ENCODE measurements around the gene GRHL1. TPM values are rescaled to one million over a fixed set of nuclear protein-coding genes. Genes with fewer than 3 reads are reported as not detected.

Gene GRHL1
- total and polyA plus RNA-seq, 2 donors (not counting 3 experiments of a cell fraction or from before 2014, with no cell fraction given), result 0.37 to 1.1 TPM

DNA sequence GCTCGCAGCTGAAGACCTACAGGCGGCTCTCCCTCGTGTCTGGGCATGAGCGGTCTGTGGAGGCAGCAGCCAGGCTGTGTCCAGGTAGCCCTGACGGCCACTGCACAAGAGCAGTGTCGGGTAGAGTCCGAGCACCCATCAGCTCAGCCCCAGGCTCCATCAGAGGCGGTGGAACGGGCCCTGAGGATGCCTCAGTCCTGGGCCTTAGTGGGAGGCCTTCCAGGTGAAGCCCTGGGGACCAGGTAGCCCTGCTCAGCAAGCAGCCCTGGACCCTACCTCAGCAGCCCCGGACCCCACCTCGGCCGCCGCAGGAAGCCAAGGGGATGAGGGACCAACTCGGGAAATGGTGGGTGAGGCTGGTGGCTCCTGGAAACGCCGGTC, 70.5 kb downstream of the GRHL1 start:
- no TSS peak for BruUV-seq (replicated peaks)
- dilution Hi-C loops (cut with MboI; ENCODE audit: extremely low pct_ligation_motif_present, low sequenced_read_pairs), result no loop called here
- no peaks in the 10 kb centered on the region for H3K79me2 ChIP-seq (ENCODE audit: control insufficient read depth, insufficient read depth, low read length)
- FAIRE-seq (no peak), DNase-seq (ENCODE audit: low read depth, low spot score) (no peak)
- H3K36me3 ChIP-seq (ENCODE audit: control insufficient read depth in 2 of 2, extremely low read depth in 1 of 2, insufficient read depth in 2 of 2, low read length in 2 of 2), result no peaks in the 10 kb centered on the region
- no peaks in the 10 kb centered on the region for H3K9me3 ChIP-seq (replicated peaks; ENCODE audit: control insufficient read depth, insufficient read depth, low read length)
- H3K27me3 ChIP-seq (ENCODE audit: control insufficient read depth in 2 of 2, insufficient read depth in 2 of 2, low read length in 2 of 2), result peaks cover 0 to 2% of the 10 kb centered on the region in 2 experiments
- TF ChIP-seq POLR2AphosphoS5 (IDR thresholded peaks at IDR 0.05; ENCODE audit: insufficient read depth, low read depth, low read length) (no peak), POLR2A (IDR thresholded peaks at IDR 0.05; ENCODE audit: low read depth, low read length) (no peak), GATA2 (IDR thresholded peaks at IDR 0.05; ENCODE audit: insufficient read depth, insufficient read length, low read depth, low read length) (no peak), JUN (IDR thresholded peaks at IDR 0.05; ENCODE audit: borderline replicate concordance, insufficient read depth, insufficient read length, low read depth) (no peak), FOS (IDR thresholded peaks at IDR 0.05; ENCODE audit: borderline replicate concordance, insufficient read depth, low read length) (no peak), CTCF (IDR thresholded peaks at IDR 0.05; ENCODE audit: extremely low read depth in 1 of 2, insufficient read depth in 1 of 2, low read depth in 1 of 2, low read length in 2 of 2) (no peak), EZH2 (IDR thresholded peaks at IDR 0.05; ENCODE audit: borderline replicate concordance, low read depth, low read length, severe bottlenecking) (no peak), MYC (IDR thresholded peaks at IDR 0.05; ENCODE audit: low read depth, low read length) (no peak)
- TF ChIP-seq, protein P1, sequence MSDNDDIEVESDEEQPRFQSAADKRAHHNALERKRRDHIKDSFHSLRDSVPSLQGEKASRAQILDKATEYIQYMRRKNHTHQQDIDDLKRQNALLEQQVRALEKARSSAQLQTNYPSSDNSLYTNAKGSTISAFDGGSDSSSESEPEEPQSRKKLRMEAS (IDR thresholded peaks at IDR 0.05; ENCODE audit: insufficient read depth, insufficient read length), result no peak
- no peak overlapping the region for H3K27ac ChIP-seq (ENCODE audit: insufficient read depth, low read depth, low read length)
- ChIA-PET CTCF (interaction anchor here (1.1 to 16.1 kb wide), 4 partner anchors 14 to 223 kb away, joined by 3 to 151 read pairs (median 4); no protein-coding TSS in a partner anchor), POLR2A (interaction anchor here (0.6 kb wide), 1 partner anchor 160 kb away, joined by 3 read pairs; no protein-coding TSS in a partner anchor)
- H3K4me3 ChIP-seq (replicated peaks in 1 of 3; ENCODE audit: insufficient read depth in 1 of 3, low read depth in 1 of 3, low read length in 3 of 3), result no peak overlapping the region
- H3K9ac ChIP-seq (replicated peaks; ENCODE audit: extremely low read depth, insufficient read depth, low read length), result no peak overlapping the region
- H3K4me1 ChIP-seq (ENCODE audit: control insufficient read depth, extremely low read depth, insufficient read depth, low read length), result no peaks in the 10 kb centered on the region
- H3K9me1 ChIP-seq (replicated peaks; ENCODE audit: control insufficient read depth, extremely low read depth, insufficient read depth, low read length), result no peaks in the 10 kb centered on the region
- H4K20me1 ChIP-seq (replicated peaks; ENCODE audit: control insufficient read depth, extremely low read depth, insufficient read depth, low read length), result no peaks in the 10 kb centered on the region
- no peak overlapping the region for H2AFZ ChIP-seq (ENCODE audit: low read depth, low read length)
- no peak overlapping the region for H3K4me2 ChIP-seq (ENCODE audit: insufficient read depth, low read length)
- intact Hi-C loops (cut with micrococcal nuclease), result no loop called here

Data from endothelial cell of umbilical vein (primary cell).